Lung (tissue), 12 donors: ENCODE data around the gene PEX11G. TPM values are rescaled to one million over a fixed set of nuclear protein-coding genes. Genes with fewer than 3 reads are reported as not detected.
A peak's percentile ranks its signal among the peaks of the same experiment; 100 is the strongest.

ENCODE experiments used
- ATAC-seq: fragments of 200-7000 bp; cut with Tn5 transposase; one replicate; pipeline ENCODE4 v1.9.1; 2020; ENCODE audit warnings: moderate number of reproducible peaks; ENCODE audit not compliant: insufficient read depth, low FRiP score
- DNase-seq, 3 donors: peaks; one replicate each; pipeline ENCODE4 v3.0.0-alpha.2; 2013 to 2017
- H3K27ac ChIP-seq, 2 donors: one replicate each; pipeline ENCODE4 v1.5.1; 2013; ENCODE audit warnings: mild to moderate bottlenecking in 2 of 2, moderate library complexity in 2 of 2, control low read depth in 1 of 2, inconsistent platforms in 1 of 2, low read depth in 1 of 2, low read length in 1 of 2
- H3K27me3 ChIP-seq, 3 donors: one replicate each; pipeline ENCODE4 v1.5.1; 2013; ENCODE audit warnings: low read length in 2 of 3; ENCODE audit not compliant: control insufficient read depth in 3 of 3, insufficient read depth in 3 of 3
- H3K36me3 ChIP-seq, 4 donors: one replicate each; pipeline ENCODE4 v1.5.1; 2013; ENCODE audit warnings: low read length in 4 of 4, mild to moderate bottlenecking in 1 of 4, moderate library complexity in 1 of 4; ENCODE audit not compliant: control insufficient read depth in 4 of 4, insufficient read depth in 4 of 4
- H3K4me1 ChIP-seq, 5 donors: one replicate each; pipeline ENCODE4 v1.5.1; 2013; ENCODE audit warnings: low read length in 5 of 5, mild to moderate bottlenecking in 2 of 5, moderate library complexity in 1 of 5; ENCODE audit not compliant: control insufficient read depth in 5 of 5, insufficient read depth in 5 of 5
- H3K4me3 ChIP-seq: one replicate; pipeline ENCODE4 v1.5.1; 2013; ENCODE audit warnings: mild to moderate bottlenecking, control low read depth, moderate library complexity
- H3K9ac ChIP-seq, 2 donors: one replicate each; pipeline ENCODE4 v1.5.1; 2013; ENCODE audit warnings: low read length in 2 of 2, control low read depth in 1 of 2; ENCODE audit not compliant: insufficient read depth in 1 of 2
- H3K9me3 ChIP-seq, 4 donors: one replicate each; pipeline ENCODE4 v1.5.1; 2013; ENCODE audit warnings: low read length in 3 of 4, mild to moderate bottlenecking in 1 of 4, moderate library complexity in 1 of 4; ENCODE audit not compliant: control insufficient read depth in 4 of 4, insufficient read depth in 3 of 4
- CTCF ChIP-seq: IDR thresholded peaks from 2 replicates; pipeline ENCODE4 v1.5.1; 2012; ENCODE audit warnings: mild to moderate bottlenecking; ENCODE audit errors: control extremely low read depth, extremely low read depth
- WGBS, 2 donors: extraction: QIAGEN DNeasy Blood & Tissue Kit; methylation state at CpG; one replicate each; pipeline ENCODE4 v1.1.7; 2013; 5-methylcytosine and 5-hydroxymethylcytosine counted together
- polyA plus RNA-seq, 2 donors: library from polyadenylated mRNA; stranded (reverse); fragments of 200-250 nt; gene quantifications; one replicate each; pipeline ENCODE4 v1.2.1, GENCODE V29; 2013
- total RNA-seq, 2 donors: library from RNA; depleted of rRNA in 1 of 2; stranded (reverse); fragments of >200 nt in 1 of 2; gene quantifications; one replicate each; pipeline ENCODE4 v1.2.1, GENCODE V29; 2014 to 2021
- donor health status: control.
- donor health status: control.
- donor health status: Bipolar disorder and iron deficiency.
- donor health status: healthy.
- donor health status: DM: yes; HTN: yes; CAD: no.

The PEX11G gene
- total and polyA plus RNA-seq, 4 donors: 4.1 to 11.1 (median 7.5) TPM

- no peaks in the 10 kb centered on the region for H3K9me3 ChIP-seq
- peaks cover 0 to 8% (median 0%) of the 10 kb centered on the region in 5 donors for H3K4me1 ChIP-seq
- no peak overlapping the region for H3K4me3 ChIP-seq
- H3K36me3 ChIP-seq: peaks cover 0 to 4% (median 0%) of the 10 kb centered on the region in 4 donors
- 82% methylated on average over 26 of the region's 26 CpGs for WGBS, 2 donors
- DNase-seq (no peak), ATAC-seq (peak; percentile 2)
- no peak overlapping the region for H3K27ac ChIP-seq
- no peak overlapping the region for H3K9ac ChIP-seq
- H3K27me3 ChIP-seq: no peaks in the 10 kb centered on the region
- TF ChIP-seq CTCF: no peak
These were observed 10.5 kb downstream of the PEX11G start for GRCh38 chr19:7478173-7478842.

GRCh38 chr19:7477758-7478157 is 11.1 kb downstream of the PEX11G start:
- Histone ChIP-seq H3K9me3 (no peaks in the 10 kb centered on the region), H3K36me3 (peaks cover 0 to 4% (median 0%) of the 10 kb centered on the region in 4 donors), H3K27ac (no peak overlapping the region), H3K4me3 (no peak overlapping the region), H3K9ac (no peak overlapping the region), H3K4me1 (peaks cover 0 to 6% (median 0%) of the 10 kb centered on the region in 5 donors), H3K27me3 (no peaks in the 10 kb centered on the region)
- DNase-seq: no peak
- ATAC-seq: no peak
- TF ChIP-seq CTCF: no peak
- WGBS, 2 donors: 94% methylated on average over 10 of the region's 10 CpGs

- WGBS, 2 donors: 72 to 85% methylated on average over 35 of the region's 35 CpGs
- Histone ChIP-seq H3K36me3 (peaks cover 0 to 6% (median 0%) of the 10 kb centered on the region in 4 donors), H3K9ac (no peak overlapping the region), H3K9me3 (no peaks in the 10 kb centered on the region), H3K4me1 (peaks cover 0 to 6% (median 0%) of the 10 kb centered on the region in 5 donors), H3K27ac (no peak overlapping the region), H3K27me3 (no peaks in the 10 kb centered on the region), H3K4me3 (no peak overlapping the region)
- no peak for TF ChIP-seq CTCF
- peak; percentile 30 to 54 (median 40) for DNase-seq
- ATAC-seq: no peak
These were observed 11.9 kb downstream of the PEX11G start for GRCh38 chr19:7476777-7477494.
